Islet of Langerhans (tissue), 1 donor: ENCODE data around the gene LYPLA2.

Experiments
- FAIRE-seq: peaks from one replicate; lab custom pipeline; 2011; peaks lifted over from hg19 to GRCh38; lab: Jason Lieb, UNC

The LYPLA2 gene

GRCh38 chr1:23838401-23838866 lies 47.5 kb downstream of the LYPLA2 start:
- FAIRE-seq, result no peak

- FAIRE-seq, result no peak
Measured at GRCh38 chr1:23843644-23844043, 52.7 kb downstream of the LYPLA2 start.
